Esophagus squamous epithelium (tissue), 4 donors: ENCODE measurements around the gene MTRR.

Experiments used
- CTCF ChIP-seq, 6 experiments: fragments of 450-650 bp in 4 of 6; fragments of 200-600 bp in 2 of 6; sonication (generic) in 2 of 6; IDR thresholded peaks; one replicate each; pipeline ENCODE4 v1.5.1; 2016 to 2019; ENCODE audit warnings: antibody characterized with exemption in 6 of 6, mild to moderate bottlenecking in 4 of 6, moderate library complexity in 4 of 6
- POLR2A ChIP-seq, 4 donors: fragments of 450-650 bp; IDR thresholded peaks; one replicate each; pipeline ENCODE4 v1.6.1; 2017; ENCODE audit warnings: antibody characterized with exemption in 4 of 4, mild to moderate bottlenecking in 4 of 4, moderate library complexity in 3 of 4

DNA sequence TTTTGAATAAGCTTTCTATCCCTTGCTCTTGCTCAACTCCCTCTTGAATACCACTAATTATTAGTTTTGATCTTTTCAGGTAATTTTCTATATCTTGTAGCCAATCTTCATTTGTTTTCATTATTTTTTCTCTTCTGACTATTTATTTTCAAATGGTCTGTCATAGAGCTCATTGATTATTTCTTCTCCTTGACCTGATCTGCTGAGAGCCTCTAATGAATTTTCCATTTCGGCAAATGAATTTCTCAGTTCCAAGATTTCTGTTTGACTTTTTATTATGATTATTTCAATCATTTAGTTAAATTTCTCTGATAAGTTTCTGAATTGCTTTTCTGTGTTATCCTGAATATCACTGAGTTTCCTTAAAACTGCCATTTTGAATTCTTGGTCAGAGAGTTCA is 39.4 kb downstream of the MTRR start:
- no peak for TF ChIP-seq CTCF (IDR thresholded peaks at IDR 0.05)
- TF ChIP-seq POLR2A (IDR thresholded peaks at IDR 0.05): no peak
